Kidney epithelial cell (primary cell): Measurements from ENCODE around the gene CTU2. TPM values are rescaled to one million over a fixed set of nuclear protein-coding genes. Genes with fewer than 3 reads are reported as not detected.

Source experiments
- DNase-seq: peaks from one replicate; pipeline ENCODE4 v3.0.0-alpha.2; 2010; ENCODE audit warnings: low read depth
- H3K27me3 ChIP-seq: 2 replicates; pipeline ENCODE4 v1.6.0; 2011; ENCODE audit warnings: low read length; ENCODE audit not compliant: control insufficient read depth, insufficient read depth
- H3K36me3 ChIP-seq: 2 replicates; pipeline ENCODE4 v1.5.1; 2011; ENCODE audit warnings: low read length; ENCODE audit not compliant: control insufficient read depth, insufficient read depth
- H3K4me3 ChIP-seq: 2 replicates; pipeline ENCODE4 v1.5.1; 2011; ENCODE audit warnings: low read depth, mild to moderate bottlenecking, control low read depth, low read length
- CTCF ChIP-seq: IDR thresholded peaks from 2 replicates; pipeline ENCODE4 v1.5.1; 2011; ENCODE audit warnings: mild to moderate bottlenecking, moderate library complexity, low read length, control low read depth, inconsistent platforms; ENCODE audit not compliant: insufficient read depth, poor library complexity, severe bottlenecking
- total RNA-seq: library from RNA; depleted of rRNA; stranded (reverse); fragments of >200 nt; gene quantifications from 2 replicates; pipeline ENCODE4 v1.2.3, GENCODE V29; 2015

The CTU2 gene
- 12.8 and 17.1 TPM in 2 replicates for total RNA-seq

DNA sequence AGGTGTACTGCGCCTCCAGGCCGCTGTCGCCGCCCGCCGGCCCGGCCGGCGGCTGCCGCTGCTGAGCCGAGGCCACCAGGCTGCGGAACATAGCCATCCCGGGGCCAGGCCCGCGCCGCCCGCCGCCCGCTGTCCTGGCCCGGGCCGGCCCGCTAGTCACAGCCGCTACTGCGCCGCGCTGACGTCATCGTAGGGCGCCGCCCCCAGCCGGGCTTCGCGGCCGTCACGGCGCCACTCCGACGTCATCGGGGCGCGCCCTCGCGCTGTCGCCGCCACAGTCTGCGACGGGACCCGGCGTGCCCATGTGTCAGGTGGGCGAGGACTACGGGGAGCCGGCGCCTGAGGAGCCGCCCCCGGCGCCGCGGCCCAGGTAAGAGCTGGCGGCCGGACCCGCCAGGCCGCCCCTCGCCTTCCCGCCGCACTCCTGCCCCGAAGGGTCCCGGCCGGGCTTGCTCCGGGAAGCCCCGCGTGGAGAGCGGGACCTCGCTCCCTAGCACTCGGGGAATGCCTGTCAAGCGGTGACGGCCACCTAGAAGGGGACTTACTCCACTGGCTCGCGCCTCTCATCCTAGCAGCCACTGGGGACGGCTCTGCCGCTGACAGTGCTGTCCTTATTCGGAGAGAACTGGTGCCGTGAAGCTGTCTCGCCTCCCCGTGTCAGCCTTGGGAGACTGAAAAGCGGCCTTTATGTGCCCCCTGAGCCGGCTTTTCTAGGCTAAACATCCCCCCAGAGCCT, at the start of gene CTU2, which contains the start of gene RNF166:
TSS of gene CTU2 (plus strand) at position 275 of the 736 bp plus-strand sequence. CDS start at position 303, 28 bp downstream.
TSS of gene RNF166 (minus strand) at position 180 of the 736 bp plus-strand sequence. CDS start at position 97, 83 bp downstream.
- DNase-seq = peak; percentile 47
- Histone ChIP-seq H3K4me3 (peak within 1 kb of the TSS; percentile 98), H3K27me3 (no peaks in the 10 kb centered on the region), H3K36me3 (no peaks in the 10 kb centered on the region)
- no peak for TF ChIP-seq CTCF

DNA sequence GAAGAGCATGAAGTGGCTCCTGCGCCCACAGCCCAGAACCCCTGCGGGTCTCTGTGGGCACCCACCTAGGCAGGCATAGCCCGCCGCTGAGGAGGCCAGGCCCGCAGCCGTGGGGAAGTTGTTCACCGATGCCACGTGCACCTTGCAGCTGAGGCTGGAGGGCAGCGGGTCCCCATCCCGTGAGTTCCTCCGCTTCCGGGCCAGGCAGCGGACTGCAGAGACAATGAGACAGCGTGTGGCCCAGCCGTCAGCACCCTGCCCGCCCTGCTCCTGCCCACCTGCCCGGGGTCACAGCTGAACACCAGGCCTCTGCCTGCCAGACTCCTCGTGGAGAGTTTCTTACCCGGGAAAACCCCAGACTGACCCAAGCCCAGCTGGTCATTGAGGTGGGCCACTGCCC, 48.9 kb upstream of the CTU2 start:
- Histone ChIP-seq H3K36me3 (peaks cover 2% of the 10 kb centered on the region), H3K4me3 (no peak overlapping the region), H3K27me3 (no peaks in the 10 kb centered on the region)
- no peak for TF ChIP-seq CTCF
- DNase-seq = no peak

DNA sequence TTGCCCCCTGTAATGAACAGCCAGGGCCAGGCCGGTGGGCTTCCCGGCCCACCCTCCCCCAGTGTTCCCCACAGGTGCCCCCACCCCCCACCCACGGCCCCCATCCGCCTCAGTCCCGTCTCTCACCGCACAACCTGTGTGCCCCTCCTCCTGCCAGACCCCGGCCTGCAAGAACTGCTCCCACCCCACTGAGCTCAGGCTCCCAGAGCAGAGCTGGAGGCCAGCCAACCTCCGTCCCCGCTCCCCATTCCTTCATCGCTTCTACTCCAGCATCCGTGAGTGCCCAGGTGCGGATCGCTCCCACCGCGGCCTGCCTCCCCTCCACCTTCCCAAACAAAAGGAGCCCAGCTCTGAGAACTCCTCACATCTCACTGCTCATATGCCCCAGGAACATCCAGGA, 47.6 kb upstream of the CTU2 start:
- no peak for TF ChIP-seq CTCF
- Histone ChIP-seq H3K27me3 (no peaks in the 10 kb centered on the region), H3K36me3 (peaks cover 2% of the 10 kb centered on the region), H3K4me3 (no peak overlapping the region)
- DNase-seq = no peak

DNA sequence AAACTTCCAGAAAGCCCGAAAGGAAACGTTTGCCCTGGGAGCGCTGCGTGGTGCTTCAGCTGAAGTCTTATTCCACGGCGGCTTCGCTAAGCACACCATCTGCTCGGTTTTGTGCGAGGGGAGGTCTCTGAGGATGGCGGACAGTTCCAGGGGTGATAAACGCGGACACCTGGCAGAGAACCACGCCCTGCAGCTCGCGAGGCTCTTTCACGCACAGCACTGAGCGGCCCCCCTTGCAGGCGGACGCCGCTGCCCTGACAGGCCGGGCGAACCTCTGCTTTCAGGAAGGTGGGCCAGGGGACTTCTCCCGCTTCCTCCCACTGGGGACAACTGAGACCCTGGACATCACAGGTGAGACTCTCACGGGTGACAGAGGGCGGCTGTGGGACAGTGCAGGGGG, 47.1 kb upstream of the CTU2 start:
- no peaks in the 10 kb centered on the region for H3K27me3 ChIP-seq
- H3K36me3 ChIP-seq = peaks cover 2% of the 10 kb centered on the region
- DNase-seq = no peak
- no peak overlapping the region for H3K4me3 ChIP-seq
- TF ChIP-seq CTCF = no peak

GRCh38 chr16:88661468-88661867, 44.8 kb upstream of the CTU2 start:
- H3K4me3 ChIP-seq = no peak overlapping the region
- H3K27me3 ChIP-seq = no peaks in the 10 kb centered on the region
- H3K36me3 ChIP-seq = no peaks in the 10 kb centered on the region
- TF ChIP-seq CTCF = no peak
- DNase-seq = no peak
